C4-2B (cell line): Measurements from ENCODE around the gene THAP8.

ENCODE experiments used
- ZFX ChIP-seq: fragments of 450-650 bp; IDR thresholded peaks from 2 replicates; pipeline ENCODE4 v1.6.1; 2017
- TF ChIP-seq, protein P1 (sequence below): fragments of 450-650 bp; conservative IDR thresholded peaks from 2 replicates; pipeline ENCODE4 v1.5.1; 2017; ENCODE audit warnings: mild to moderate bottlenecking

GRCh38 chr19:35986664-35987570 is 67.2 kb downstream of the THAP8 start:
- TF ChIP-seq, protein P1, sequence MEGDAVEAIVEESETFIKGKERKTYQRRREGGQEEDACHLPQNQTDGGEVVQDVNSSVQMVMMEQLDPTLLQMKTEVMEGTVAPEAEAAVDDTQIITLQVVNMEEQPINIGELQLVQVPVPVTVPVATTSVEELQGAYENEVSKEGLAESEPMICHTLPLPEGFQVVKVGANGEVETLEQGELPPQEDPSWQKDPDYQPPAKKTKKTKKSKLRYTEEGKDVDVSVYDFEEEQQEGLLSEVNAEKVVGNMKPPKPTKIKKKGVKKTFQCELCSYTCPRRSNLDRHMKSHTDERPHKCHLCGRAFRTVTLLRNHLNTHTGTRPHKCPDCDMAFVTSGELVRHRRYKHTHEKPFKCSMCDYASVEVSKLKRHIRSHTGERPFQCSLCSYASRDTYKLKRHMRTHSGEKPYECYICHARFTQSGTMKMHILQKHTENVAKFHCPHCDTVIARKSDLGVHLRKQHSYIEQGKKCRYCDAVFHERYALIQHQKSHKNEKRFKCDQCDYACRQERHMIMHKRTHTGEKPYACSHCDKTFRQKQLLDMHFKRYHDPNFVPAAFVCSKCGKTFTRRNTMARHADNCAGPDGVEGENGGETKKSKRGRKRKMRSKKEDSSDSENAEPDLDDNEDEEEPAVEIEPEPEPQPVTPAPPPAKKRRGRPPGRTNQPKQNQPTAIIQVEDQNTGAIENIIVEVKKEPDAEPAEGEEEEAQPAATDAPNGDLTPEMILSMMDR, result no peak
- no peak for TF ChIP-seq ZFX
